B cell (primary cell): ENCODE results near the gene FOXO3.

ENCODE experiments used
- CTCF ChIP-seq: fragments of 200-600 bp; IDR thresholded peaks from one replicate; pipeline ENCODE4 v1.8.0; 2022; ENCODE audit warnings: antibody characterized with exemption, mild to moderate bottlenecking
- EZH2 ChIP-seq: IDR thresholded peaks from 2 replicates; pipeline ENCODE4 v1.6.1; 2012; ENCODE audit warnings: borderline replicate concordance, low read depth, mild to moderate bottlenecking, moderate library complexity, low read length; ENCODE audit not compliant: insufficient read depth, poor library complexity, severe bottlenecking

GRCh38 chr6:108556866-108557493 is 3.7 kb upstream of the FOXO3 start:
- no peak for TF ChIP-seq CTCF
- no peak for TF ChIP-seq EZH2
